Amniotic epithelial cell (primary cell): ENCODE measurements around the gene RPLP2.

Experiments
- DNase-seq: peaks from one replicate; pipeline ENCODE4 v3.0.0-alpha.2; 2010; ENCODE audit warnings: low read depth

RPLP2 gene

DNA sequence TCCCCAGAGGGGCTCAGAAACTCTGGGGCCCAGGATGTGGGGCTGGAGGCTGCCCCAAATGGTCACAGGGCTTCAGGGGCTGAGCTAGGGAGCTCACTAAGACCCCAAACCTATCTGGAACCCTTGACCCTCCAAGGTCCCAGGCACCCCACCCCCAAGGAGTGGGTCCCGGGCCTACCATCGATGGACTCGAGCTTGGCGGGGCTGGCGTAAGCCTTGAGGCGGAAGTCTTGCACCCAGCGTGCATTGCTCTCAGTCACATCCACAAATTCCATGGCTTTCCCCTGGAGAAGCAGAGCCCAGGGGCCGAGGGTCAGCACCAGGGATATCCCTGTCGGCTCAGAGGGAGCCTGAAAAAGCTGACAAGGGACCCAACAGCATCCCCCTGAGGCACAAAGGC, 35.9 kb upstream of the RPLP2 start:
- no peak for DNase-seq

DNA sequence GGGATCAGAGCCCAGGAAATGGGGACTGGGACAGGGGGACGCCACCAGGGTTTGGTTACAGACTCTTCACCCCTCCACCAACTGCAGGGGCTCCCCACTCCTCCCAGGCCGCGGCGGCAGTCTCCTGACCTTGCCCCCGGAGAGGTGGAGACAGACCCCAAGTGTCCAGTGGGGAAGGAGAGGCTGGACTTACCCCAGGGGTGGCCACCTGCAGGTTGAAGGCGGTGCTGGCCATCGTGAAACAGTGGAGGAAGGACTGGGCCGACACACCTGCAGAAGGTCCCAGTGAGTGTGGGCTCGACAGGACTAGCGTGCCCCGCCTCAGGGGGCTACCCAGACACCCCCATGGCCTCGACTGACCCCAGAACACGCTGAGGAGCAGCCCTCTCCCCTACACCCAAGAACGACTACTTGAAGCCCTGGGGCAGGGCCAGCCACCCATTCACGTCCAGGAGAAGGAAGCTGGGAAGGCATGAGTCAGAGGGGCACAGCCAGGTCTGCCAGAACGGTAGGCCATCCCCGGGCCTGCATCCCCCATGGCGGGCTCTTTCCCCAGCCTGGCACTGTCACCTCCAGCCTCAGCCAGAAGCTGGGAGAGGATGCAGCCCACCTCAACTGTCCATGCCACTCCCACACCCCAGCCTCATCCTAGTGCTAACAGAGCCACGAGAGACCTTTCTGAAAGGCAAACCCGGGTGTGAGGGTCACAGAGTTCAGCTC, 34.7 kb upstream of the RPLP2 start:
- no peak for DNase-seq

GRCh38 chr11:776263-776560, 33.6 kb upstream of the RPLP2 start:
- DNase-seq: no peak

GRCh38 chr11:776561-777287, 33.0 kb upstream of the RPLP2 start:
- no peak for DNase-seq

DNA sequence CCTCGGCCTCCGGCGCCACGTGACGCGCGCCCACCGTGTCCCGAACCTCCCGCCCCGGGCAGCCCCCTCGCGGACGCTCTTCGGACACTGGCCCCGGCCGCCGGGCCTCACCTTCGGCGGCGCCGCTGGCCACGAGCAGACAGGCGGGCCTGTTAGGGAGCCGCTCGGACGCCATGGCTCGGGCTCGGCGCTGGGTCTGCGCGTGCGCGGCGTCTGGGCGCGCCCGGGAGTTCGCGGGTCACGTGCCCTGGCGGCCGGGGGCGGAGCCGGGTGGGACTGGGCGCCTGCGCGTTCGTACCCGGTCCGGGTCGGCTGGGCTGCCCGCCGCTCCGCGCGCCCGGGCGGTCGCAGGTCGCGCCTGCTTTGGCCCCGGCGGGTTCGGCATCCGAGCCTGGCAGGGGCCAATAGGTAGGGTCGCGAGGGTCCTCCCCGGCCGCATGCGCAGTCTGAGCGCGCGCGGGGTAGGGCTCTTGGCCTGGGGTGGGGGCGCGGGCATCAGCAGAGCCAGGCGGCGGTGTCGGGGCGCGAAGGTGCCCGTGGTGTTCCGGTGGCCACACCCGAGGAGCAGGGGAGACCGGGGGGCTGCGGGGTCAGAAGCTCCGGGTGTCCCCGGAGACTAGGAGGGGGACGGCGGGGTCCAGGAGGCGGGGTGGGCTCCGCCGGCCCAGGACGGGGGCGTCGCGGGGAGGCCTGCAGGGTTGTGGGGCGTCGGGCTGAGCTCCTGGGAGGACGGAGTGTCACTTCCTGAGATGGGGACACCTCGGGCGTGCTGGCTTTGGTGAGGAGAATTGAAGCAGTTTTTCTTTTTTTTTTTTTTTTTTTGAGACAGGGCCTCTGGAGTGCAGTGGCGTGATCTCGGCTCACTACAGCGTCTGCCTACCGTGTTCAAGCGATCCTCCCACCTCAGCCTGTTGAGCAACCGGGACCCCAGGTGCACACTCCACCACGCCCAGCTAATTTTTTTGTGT, 32.2 kb upstream of the RPLP2 start, which contains the start of gene GATD1:
Gene GATD1, minus strand, starts transcription at position 200 of the 968 bp plus-strand sequence. Its CDS starts 25 bp downstream, at position 175.
- DNase-seq: peak; percentile 67

GRCh38 chr11:778976-779954, 30.5 kb upstream of the RPLP2 start:
- DNase-seq: no peak

DNA sequence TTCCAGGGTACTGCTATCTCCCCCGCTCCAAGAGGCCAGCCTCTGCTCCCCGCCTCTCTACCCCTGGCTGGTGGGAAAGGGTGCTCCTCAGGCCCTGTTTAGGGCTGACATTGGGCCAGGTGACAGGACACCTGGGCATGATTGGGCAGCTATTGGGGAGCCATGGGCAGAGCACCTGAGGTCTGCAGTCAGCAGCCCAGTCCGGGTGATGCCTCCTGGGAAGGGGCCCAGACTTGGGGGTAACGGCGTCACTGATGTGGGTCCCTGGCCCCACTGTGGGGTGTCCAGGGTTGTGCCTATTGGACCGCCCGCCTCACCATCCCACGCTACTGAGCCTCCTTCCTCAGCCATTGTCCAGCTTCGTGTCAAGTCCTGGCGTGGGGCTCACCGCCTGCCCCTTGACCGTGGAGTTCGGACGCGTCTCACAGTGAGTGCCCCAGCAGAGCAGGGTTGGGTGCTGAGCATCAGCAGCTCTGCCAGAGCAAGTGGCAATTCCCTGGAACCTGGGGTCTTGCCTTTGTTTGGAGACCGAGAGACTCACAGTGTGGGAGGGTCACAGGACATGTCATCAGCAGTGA, 29.7 kb upstream of the RPLP2 start:
- no peak for DNase-seq

DNA sequence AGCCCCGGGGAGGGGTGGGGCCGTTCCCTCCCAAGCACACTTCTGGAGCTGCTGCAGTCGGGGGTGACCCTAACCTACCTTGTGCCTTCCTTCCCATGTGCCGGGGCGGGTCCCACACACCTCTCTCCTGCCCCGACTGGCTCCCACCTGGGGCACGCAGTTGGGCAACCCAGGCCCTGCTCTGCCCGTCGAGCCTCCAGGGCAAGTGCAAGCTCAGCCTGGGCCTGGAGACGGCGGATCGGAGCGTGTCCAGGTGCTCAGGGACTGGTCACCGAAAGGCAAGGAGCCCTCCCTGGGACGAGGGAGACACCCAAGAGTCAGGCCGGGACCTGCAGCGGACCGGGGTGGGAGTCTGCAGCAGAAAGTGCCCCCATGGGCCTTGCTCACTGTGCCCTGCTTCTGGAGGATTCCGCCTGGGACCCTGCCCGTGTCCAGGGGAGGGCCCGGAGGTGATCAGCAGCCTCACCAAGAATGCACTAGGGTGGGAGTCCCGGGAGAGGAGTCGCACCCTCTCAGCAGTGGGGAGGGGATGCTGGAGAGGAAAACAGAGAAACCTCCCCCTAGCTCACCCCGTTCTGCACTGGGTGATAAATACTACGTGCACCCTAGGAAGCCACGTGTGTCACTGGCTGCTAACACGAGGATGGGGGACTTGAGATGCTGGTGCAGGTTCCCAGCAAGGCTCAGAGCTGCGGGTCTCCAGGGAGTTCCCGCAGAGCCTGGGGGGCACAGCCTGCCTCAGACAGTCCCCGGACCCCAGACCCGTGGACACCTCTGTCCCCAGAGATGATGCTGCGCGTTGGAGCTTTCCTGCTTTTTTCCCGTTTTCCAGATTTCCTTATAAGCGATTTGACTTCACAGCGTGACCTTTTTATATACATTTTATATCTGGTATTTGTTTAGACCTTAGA, 27.2 kb upstream of the RPLP2 start:
- no peak for DNase-seq

DNA sequence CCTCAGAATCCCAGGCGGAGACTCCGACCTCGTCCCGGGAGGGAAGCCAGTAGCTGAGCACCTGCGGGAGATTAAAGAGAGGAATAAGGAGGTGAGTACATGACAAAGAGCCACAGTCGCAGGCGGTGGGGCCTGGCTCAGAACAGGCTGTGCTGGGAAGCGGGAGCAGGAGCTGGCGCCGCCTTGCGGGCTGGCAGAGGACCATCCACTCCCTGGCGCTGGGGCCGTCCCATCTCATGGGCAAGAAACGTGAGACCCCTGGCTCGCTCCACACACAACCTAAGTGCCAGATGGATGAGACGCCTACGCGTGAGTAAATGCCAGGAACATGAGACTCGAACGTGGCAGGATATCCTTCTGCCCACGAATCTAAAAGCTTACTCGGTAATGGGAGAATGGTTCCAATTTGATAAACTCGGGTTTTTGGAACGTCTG, 26.2 kb upstream of the RPLP2 start:
- DNase-seq: peak; percentile 72

GRCh38 chr11:786235-787083, 23.3 kb upstream of the RPLP2 start:
- no peak for DNase-seq

DNA sequence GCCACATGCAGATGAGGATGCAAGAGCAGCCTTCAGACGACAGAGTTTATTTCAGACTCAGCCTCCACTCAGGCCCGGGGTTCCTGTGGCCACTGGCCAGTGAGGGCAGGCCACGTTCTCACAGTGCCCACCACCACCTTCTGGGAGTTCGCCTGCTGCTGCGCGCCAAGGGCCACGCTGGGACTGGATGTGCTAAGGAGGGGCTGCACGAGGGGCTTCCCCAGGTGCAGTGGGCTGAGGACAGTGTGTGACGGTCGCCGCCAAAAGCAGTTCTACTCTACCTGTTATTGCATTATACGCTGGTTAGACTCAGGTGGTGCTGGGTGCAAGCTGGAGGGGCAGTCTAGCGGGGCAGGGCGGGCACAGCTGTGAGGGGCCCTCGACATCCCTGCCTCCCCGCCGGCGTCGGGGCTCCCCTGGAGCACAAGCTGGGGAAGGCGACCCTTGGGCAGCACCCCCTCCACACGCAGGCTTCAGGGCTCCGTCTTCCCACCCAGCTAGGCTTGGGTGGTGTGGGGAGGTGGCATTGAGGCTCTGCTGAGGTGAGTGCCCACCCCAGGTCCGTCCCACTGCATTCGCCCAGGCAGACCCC, 22.6 kb upstream of the RPLP2 start:
- DNase-seq: no peak

- no peak for DNase-seq
These were observed 21.6 kb upstream of the RPLP2 start for GRCh38 chr11:788009-788640.

DNA sequence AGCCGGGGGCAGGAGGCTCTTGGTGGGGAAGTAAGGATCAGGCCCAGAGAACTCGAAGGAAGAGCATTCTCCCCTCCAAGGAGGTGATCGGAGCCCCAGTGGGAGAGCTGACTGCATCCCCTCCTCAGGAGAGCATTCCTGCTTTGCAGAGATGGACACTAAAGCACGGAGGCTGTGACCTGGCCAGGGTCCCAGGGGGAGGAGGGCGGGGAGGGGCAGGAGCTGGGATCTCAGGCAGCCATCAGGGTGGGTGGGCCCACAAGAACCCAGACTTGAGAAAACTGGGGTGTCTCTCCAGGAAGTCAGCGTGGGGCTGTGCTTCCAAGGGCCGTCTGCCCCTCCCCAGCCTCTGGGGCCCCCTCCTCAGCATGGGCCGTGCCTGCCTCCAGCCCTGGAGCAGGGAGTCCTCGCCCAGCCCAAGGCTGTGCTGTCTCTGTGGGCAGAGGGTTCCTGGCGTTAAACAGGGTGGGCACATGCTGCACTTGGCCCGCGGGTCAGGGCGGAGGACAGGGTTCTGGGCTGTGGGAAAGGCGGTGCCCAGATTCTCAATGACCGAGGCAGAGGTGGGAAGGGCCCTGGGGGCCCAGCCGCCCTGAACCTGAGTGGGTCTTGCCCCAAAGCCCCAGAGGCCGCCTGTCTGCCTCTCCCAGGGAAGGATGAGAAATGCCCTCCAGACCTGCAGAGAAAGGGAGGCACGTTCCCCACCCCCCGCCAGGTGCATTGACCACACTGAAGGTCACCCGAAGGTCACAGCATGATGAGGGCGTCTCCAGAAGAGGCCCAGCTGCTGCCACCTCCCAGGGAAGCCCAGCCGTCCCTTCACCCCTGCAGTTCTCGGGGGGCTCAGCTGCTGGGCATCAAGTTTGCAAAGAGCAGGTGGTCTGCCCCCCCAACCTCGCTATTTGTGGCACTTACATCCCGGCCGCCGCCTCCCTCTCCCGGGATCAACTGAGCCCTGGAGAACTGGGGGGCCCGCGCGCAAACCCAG, 20.5 kb upstream of the RPLP2 start:
- DNase-seq: no peak

GRCh38 chr11:789943-790342, 19.8 kb upstream of the RPLP2 start, which contains the start of gene CEND1:
TSS of gene CEND1 (minus strand) at chr11:790090. CDS start at chr11:788576, 1,514 bp downstream.
- no peak for DNase-seq

DNA sequence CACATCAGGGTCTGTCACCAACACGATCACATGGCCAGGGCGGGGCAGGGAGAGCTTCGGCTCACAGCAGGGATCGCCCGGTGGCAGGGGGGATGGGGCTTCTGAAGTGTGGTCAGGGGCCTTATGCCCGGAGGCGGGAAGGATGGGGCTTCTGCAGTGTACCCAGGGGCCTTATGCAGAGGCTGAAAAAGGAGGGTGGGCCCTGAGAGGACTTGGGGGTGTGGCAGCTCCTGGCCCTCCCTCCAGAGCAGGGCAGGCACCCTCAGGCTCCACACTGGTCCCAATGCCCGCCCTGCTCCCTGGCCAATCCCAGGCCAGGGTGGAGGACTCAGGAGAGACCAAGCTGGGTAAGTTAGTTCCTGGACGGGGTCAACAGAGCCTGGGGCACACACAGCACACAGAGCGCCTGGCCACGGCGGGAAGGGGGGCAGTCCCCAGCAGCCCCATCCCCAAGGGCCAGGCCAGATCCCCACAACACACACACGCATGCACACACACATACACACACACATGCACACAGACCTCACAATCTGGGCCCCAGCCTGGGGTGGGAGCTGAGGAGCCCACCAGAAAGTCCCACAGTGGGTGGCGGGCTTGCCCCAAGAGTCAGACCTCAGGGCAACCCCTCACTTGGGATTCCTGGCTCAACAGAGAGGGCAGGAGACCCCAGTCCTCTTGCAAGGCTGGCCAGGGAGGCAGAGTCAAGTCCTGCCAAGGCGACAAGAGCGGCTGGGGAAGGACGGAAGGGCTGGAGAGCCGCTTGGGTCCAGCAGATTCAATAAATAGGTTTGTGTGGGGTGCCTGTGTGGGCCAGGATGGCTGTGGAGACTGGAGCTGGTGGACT, 18.8 kb upstream of the RPLP2 start:
- DNase-seq: no peak
